Right lobe of liver (tissue), 4 donors: ENCODE measurements around the gene CYFIP1.

Experiments used
- POLR2A ChIP-seq: fragments of 450-650 bp; IDR thresholded peaks from one replicate; pipeline ENCODE4 v1.6.1; 2017; ENCODE audit warnings: antibody characterized with exemption, mild to moderate bottlenecking
- TF ChIP-seq, protein P1 (sequence below), 4 donors: fragments of 200-600 bp in 3 of 4; fragments of 450-650 bp in 1 of 4; IDR thresholded peaks; one replicate each; pipeline versions ENCODE4 v1.5.1 to v1.8.0; 2016 to 2022; ENCODE audit warnings: antibody characterized with exemption in 4 of 4, mild to moderate bottlenecking in 2 of 4
- donor health status: DM: no; HTN: no; CAD: no.
- donor health status: DM: no; HTN: no; CAD: no.
- donor health status: DM: no; HTN: yes; CAD: no.

DNA sequence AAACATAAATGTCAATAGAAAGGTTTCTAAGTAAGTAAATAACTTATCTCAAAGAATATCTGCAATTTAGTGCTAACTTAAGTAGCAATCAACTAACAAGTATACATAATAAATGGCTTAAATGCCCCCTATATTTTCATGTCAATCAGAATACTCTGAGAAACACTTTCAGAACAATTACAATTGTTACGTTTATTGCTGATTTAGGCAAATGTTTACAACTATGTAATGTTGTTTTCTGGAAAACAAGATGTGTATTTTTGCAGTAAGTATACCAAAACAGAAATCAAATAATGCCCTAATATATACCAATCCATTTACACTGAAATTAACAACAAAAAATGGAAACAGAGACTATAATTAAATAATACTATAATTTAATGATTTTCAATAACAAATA lies 46.0 kb upstream of the CYFIP1 start:
- TF ChIP-seq POLR2A = no peak
- TF ChIP-seq, protein P1, sequence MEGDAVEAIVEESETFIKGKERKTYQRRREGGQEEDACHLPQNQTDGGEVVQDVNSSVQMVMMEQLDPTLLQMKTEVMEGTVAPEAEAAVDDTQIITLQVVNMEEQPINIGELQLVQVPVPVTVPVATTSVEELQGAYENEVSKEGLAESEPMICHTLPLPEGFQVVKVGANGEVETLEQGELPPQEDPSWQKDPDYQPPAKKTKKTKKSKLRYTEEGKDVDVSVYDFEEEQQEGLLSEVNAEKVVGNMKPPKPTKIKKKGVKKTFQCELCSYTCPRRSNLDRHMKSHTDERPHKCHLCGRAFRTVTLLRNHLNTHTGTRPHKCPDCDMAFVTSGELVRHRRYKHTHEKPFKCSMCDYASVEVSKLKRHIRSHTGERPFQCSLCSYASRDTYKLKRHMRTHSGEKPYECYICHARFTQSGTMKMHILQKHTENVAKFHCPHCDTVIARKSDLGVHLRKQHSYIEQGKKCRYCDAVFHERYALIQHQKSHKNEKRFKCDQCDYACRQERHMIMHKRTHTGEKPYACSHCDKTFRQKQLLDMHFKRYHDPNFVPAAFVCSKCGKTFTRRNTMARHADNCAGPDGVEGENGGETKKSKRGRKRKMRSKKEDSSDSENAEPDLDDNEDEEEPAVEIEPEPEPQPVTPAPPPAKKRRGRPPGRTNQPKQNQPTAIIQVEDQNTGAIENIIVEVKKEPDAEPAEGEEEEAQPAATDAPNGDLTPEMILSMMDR (IDR thresholded peaks at IDR 0.05) = no peak
